ENCODE measurements around the gene ST3GAL5. TPM values are rescaled to one million over a fixed set of nuclear protein-coding genes. Genes with fewer than 3 reads are reported as not detected.

Gene ST3GAL5
- total and polyA plus RNA-seq, 2 experiments from 2014 or later = 11.9 to 12.5 TPM

DNA sequence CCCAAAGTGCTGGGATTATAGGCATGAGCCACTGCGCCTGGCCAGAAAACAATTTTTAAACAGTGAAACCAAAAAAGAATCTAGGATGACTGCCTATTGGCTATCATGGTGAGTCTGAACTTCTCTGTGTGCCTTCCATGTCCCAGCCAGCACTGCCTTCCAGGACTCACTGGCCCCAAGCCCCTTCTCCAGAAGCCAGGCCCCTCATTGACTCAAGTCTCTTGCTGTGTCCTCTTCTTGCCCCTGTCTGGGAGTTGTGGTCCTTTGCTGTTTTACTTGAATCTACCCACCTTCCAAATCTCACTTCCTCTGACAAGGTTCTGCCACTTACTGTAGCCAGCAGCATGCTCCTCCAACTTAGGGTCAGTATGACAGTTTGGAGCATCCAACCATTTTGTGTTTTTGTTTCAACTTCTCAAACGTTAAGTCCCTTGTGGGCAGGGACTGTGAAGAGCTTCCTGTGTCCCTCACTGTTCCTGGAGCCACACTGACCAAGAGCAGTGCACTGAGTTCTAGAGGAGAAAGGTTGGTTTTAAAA, 41.7 kb downstream of the ST3GAL5 start:
- Histone ChIP-seq H3K36me3 (no peaks in the 10 kb centered on the region), H3K27me3 (no peaks in the 10 kb centered on the region), H3K4me1 (ENCODE audit: low read depth) (no peaks in the 10 kb centered on the region), H3K4me3 (no peak overlapping the region), H3K27ac (no peak overlapping the region), H3K9me3 (ENCODE audit: low read depth) (no peaks in the 10 kb centered on the region)
- DNase-seq (ENCODE audit: low read depth in 1 of 2, low spot score in 1 of 2) = no peak
- TF ChIP-seq, protein P1, sequence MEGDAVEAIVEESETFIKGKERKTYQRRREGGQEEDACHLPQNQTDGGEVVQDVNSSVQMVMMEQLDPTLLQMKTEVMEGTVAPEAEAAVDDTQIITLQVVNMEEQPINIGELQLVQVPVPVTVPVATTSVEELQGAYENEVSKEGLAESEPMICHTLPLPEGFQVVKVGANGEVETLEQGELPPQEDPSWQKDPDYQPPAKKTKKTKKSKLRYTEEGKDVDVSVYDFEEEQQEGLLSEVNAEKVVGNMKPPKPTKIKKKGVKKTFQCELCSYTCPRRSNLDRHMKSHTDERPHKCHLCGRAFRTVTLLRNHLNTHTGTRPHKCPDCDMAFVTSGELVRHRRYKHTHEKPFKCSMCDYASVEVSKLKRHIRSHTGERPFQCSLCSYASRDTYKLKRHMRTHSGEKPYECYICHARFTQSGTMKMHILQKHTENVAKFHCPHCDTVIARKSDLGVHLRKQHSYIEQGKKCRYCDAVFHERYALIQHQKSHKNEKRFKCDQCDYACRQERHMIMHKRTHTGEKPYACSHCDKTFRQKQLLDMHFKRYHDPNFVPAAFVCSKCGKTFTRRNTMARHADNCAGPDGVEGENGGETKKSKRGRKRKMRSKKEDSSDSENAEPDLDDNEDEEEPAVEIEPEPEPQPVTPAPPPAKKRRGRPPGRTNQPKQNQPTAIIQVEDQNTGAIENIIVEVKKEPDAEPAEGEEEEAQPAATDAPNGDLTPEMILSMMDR (IDR thresholded peaks at IDR 0.05; ENCODE audit: low read depth, low read length) = no peak

- Histone ChIP-seq H3K4me1 (ENCODE audit: low read depth) (no peaks in the 10 kb centered on the region), H3K27ac (no peak overlapping the region)
These were observed 42.4 kb downstream of the ST3GAL5 start for GRCh38 chr2:85846411-85846810.

DNA sequence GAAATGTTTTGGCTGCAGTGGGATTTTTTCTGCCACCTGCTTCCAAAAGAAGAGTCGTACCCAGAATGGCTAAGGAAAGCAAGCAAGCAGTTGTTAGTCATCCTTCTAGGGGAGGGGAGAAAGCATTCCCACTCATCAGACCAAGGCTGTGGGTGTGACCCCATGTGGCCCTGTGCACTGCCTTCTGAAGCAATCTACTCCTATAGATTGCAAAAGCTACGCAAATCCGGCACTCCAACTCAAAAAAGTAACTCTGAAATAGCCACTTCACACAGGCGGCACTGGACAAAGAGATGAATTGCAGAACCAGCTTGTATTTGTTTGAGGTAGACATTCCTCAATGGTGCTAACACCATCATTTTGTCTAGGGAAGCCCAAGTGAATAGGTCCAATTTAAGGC, 44.3 kb downstream of the ST3GAL5 start:
- Histone ChIP-seq H3K4me1 (ENCODE audit: low read depth) (no peaks in the 10 kb centered on the region), H3K27me3 (no peaks in the 10 kb centered on the region), H3K36me3 (no peaks in the 10 kb centered on the region), H3K9me3 (ENCODE audit: low read depth) (no peaks in the 10 kb centered on the region), H3K27ac (no peak overlapping the region), H3K4me3 (no peak overlapping the region)
- TF ChIP-seq, protein P1 (IDR thresholded peaks at IDR 0.05; ENCODE audit: low read depth, low read length) = no peak
- no peak for DNase-seq (ENCODE audit: low read depth in 1 of 2, low spot score in 1 of 2)

More at GRCh38 chr2:85846411-85846810, 42.4 kb downstream of the ST3GAL5 start:
- Histone ChIP-seq H3K4me3 (no peak overlapping the region), H3K9me3 (ENCODE audit: low read depth) (no peaks in the 10 kb centered on the region), H3K27me3 (no peaks in the 10 kb centered on the region), H3K36me3 (no peaks in the 10 kb centered on the region)
- DNase-seq (ENCODE audit: low read depth in 1 of 2, low spot score in 1 of 2) = no peak
- TF ChIP-seq, protein P1 (IDR thresholded peaks at IDR 0.05; ENCODE audit: low read depth, low read length) = no peak

DNA sequence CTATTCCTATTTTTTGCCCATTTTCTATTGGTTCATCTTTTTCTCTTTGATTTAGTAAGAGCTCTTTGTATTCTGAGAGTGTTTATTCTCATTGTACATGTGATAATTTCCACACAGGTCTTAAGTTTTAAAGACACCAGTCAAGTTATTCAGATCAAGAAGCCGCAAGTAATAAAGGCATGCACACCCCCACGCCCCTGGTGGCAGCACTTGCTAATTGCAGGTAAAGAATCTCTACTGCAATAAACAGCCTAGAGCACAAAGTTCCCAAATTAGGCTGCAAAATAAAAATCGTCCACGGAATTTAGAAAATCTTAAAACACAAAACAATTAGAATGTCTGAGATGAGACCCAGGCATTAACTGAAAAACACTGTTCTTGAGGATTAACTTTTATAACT, 45.2 kb downstream of the ST3GAL5 start:
- Histone ChIP-seq H3K4me1 (ENCODE audit: low read depth) (no peaks in the 10 kb centered on the region), H3K36me3 (no peaks in the 10 kb centered on the region), H3K27me3 (no peaks in the 10 kb centered on the region), H3K4me3 (no peak overlapping the region), H3K9me3 (ENCODE audit: low read depth) (no peaks in the 10 kb centered on the region), H3K27ac (no peak overlapping the region)
- DNase-seq (ENCODE audit: low read depth in 1 of 2, low spot score in 1 of 2) = no peak
- TF ChIP-seq, protein P1 (IDR thresholded peaks at IDR 0.05; ENCODE audit: low read depth, low read length) = peak; percentile 44

- Histone ChIP-seq H3K27me3 (no peaks in the 10 kb centered on the region), H3K4me3 (no peak overlapping the region), H3K9me3 (ENCODE audit: low read depth) (no peaks in the 10 kb centered on the region), H3K4me1 (ENCODE audit: low read depth) (no peaks in the 10 kb centered on the region), H3K36me3 (no peaks in the 10 kb centered on the region), H3K27ac (no peak overlapping the region)
- DNase-seq (ENCODE audit: low read depth in 1 of 2, low spot score in 1 of 2) = no peak
- TF ChIP-seq, protein P1 (IDR thresholded peaks at IDR 0.05; ENCODE audit: low read depth, low read length) = no peak
These were observed 48.7 kb downstream of the ST3GAL5 start for GRCh38 chr2:85840091-85840490.

Data from cardiac muscle cell (in vitro differentiated cells and primary cell).